HK-2 (cell line): Measurements from ENCODE around the gene EPHA1.
"Not testable (repeated sequence)": the region's sequence is repeated elsewhere in the genome, so short reads cannot be mapped to it uniquely, and the experiment has no call there.

Experiments used
- DNase-seq: peaks from one replicate; pipeline ENCODE4 v3.0.0-alpha.2; 2018; ENCODE audit not compliant: unreplicated experiment

EPHA1 gene

GRCh38 chr7:143429770-143430698 is 21.4 kb upstream of the EPHA1 start:
- no peak for DNase-seq

GRCh38 chr7:143426479-143427142 is 18.0 kb upstream of the EPHA1 start:
- no peak for DNase-seq

DNA sequence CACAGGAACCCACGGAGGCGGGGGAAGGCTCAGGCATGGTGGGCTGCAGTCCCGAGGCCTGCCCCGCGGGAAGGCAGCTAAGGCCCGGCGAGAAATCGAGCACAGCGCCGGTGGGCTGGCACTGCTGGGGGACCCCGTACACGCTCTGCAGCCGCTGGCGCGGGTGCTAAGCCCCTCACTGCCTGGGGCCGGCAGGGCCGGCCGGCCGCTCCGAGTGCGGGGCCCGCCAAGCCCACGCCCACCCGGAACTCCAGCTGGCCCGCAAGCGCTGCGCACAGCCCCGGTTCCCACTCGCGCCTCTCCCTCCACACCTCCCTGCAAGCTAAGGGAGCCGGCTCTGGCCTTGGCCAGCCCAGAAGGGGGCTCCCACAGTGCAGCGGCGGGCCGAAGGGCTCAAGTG is 15.8 kb upstream of the EPHA1 start:
- not testable (repeated sequence) for DNase-seq

- no peak for DNase-seq
Observed at GRCh38 chr7:143422033-143422432, 13.4 kb upstream of the EPHA1 start.

DNA sequence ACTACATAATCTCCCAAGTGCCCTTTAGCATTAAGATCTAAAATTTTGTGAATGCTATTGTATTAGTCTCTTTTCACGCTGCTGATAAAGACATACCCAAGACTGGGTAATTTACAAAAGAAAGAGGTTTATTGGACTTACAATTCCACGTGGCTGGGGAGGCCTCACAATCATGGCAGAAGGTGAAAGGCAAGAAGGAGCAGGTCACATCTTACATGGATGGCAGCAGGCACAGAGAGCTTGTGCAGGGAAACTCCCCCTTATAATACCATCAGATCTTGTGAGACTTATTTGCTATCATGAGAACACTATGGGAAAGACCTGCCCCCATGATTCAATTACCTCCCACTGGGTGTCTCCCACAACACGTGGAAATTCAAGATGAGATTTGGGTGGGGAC is 12.0 kb upstream of the EPHA1 start:
- not testable (repeated sequence) for DNase-seq

GRCh38 chr7:143419880-143420279 is 11.2 kb upstream of the EPHA1 start:
- DNase-seq = no peak

GRCh38 chr7:143418681-143419458 is 10.2 kb upstream of the EPHA1 start:
- no peak for DNase-seq

DNA sequence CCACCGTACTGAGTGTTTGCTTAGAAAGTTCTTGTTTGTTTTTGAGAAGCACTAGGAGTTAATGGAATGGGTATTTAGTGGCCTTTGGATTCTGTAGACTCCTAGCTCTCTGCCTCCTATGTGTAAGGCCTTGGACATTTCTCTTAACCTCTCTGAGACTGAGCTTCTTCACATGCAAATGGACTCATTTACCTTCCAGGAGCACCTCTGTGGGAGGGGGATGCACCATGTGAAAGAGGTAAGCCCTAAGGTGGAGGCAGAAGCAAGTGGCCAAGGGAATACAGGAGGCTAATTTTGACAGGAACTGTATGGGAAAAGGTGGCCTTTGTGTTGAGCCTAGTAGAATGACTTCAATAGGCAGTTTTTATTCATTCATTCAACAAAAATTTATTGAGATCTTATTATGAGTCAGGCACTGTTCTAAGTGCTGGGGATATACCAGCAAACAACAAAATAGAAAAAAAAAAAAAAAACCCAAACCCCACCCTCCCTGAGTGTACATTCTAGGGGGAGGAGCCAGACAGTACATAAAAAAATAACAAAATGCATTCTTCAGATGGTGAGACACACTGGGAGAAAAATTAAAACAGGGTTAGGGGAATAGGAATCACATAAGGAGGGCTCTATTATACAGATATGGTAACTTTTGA is 9.2 kb upstream of the EPHA1 start:
- DNase-seq = no peak

- DNase-seq = no peak
Observed at GRCh38 chr7:143416565-143417149, 8.0 kb upstream of the EPHA1 start.

DNA sequence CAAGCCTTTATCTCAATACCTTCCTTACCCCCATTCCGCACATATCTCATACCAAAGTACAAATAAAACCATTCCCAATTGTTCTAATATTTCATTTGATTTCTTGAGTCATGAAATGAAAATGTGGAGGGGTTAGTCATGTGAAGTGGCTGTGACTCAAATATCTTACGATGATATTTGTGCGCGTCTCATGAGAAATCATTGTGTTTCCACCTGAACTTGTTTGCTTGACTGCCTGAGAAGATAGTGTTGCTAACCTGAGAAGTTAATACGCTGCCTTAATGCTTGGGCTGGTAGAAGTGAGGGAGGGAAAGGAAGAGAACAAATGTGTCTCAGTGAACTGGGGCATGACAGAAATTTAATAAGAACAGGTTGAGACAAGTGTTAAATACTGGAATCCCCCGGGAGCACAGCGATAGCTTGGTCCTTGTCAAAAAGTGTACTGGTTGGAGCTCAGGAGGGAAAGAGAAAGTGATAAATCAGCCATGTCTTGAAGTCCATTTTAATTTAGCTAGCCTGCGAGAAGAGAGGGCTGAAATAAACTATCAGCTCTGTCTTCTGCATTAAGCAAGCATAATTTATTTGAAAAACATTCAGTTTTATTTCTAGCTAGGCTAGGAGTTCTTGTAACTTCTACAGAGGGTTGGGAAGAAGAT is 7.2 kb upstream of the EPHA1 start:
- DNase-seq = no peak

DNA sequence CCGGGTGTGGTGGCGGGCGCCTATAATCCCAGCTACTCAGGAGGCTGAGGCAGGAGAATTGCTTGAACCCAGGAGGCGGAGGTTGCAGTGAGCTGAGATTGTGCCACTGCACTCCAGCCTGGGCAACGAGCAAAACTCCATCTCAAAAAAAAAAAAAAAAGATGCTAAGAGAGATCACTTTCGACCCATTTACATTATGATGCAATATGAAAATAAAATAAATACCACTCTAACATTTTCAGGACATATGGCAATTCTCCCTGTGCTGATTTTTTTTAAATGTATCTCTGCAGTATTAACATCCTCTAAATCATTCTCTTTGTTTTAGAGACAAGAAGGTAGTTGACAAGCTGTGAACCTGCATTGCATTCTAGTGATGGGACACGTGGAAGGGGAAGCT is 6.6 kb upstream of the EPHA1 start:
- not testable (repeated sequence) for DNase-seq

GRCh38 chr7:143413123-143413522 is 4.5 kb upstream of the EPHA1 start:
- no peak for DNase-seq

DNA sequence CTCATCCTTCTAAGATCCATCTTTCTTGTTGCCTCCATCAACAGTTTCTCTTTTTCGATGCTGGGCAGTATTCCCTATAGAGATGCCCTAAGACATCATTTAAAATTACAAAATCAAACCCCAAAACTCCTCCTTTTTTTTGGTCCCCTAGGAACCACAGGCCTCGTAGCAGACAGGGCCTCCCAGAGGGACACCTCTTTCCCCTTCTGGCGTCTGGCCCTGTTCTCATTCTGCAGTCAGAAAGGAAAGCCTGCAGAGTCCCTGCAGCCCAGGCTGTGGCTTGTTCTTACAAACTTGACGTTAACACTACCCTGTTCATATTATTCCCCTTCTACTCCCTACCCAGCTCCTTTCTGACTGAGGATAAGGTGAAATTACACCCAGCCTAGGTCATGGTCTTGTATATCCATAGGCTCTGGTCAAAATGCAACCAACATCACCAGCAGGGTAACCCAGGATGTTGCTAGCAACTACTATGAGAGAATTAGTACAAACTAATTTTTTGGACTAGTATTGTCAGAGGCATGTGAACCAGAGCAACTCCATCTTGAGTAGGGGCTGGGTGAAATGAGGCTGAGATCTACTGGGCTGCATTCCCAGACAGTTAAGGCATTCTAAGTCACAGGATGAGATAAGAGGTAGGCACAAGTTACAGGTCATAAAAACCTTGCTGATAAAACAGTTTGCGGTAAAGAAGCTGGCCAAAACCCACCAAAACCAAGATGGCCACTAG is 3.5 kb upstream of the EPHA1 start:
- DNase-seq = no peak

- DNase-seq = no peak
Observed at GRCh38 chr7:143410521-143411004, 1.9 kb upstream of the EPHA1 start.

DNA sequence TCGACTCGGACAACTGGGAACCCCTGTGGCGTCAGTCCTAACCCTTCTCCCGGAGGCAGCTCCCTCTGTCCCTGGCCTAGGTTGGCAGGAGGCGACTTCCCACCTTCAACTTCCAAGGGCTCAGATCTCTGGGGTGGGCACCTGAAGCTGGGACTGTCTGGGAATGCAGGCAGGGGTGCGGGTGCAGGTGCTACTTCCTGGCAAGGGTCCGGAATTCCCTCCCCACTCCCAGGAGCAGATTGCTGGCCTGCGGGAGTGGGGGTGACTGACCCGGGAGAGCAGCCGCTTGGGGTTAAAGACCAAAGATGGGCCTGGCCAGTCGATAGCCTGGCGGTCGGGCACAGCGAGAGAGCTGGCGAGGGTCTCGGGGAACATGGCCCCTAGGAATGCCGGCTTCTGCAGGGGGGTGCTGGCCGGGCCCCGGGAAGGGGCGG is 387 bp downstream of the EPHA1 start:
- DNase-seq = no peak

- DNase-seq = peak; percentile 16
Observed at GRCh38 chr7:143407287-143408251, 1.1 kb downstream of the EPHA1 start.

GRCh38 chr7:143406002-143406357 is 2.7 kb downstream of the EPHA1 start:
- no peak for DNase-seq

GRCh38 chr7:143405173-143406001 is 3.3 kb downstream of the EPHA1 start:
- DNase-seq = no peak
